Keratinocyte (primary cell): ENCODE results near the gene TMEM169. TPM values are rescaled to one million over a fixed set of nuclear protein-coding genes. Genes with fewer than 3 reads are reported as not detected.

ENCODE experiments used
- DNase-seq: peaks from one replicate; pipeline ENCODE4 v3.0.0-alpha.2; 2011; ENCODE audit warnings: low read depth, missing footprints, low spot score
- FAIRE-seq: peaks from 2 replicates; lab custom pipeline; 2011; peaks lifted over from hg19 to GRCh38; lab: Jason Lieb, UNC
- H2AFZ ChIP-seq: 2 replicates; pipeline ENCODE4 v1.6.0; 2012; ENCODE audit warnings: low read length, control low read depth, inconsistent platforms; ENCODE audit not compliant: control insufficient read depth
- H3K27ac ChIP-seq: 2 replicates; pipeline ENCODE4 v1.5.1; 2011; ENCODE audit warnings: low read length; ENCODE audit not compliant: control insufficient read depth, insufficient read depth
- H3K27me3 ChIP-seq: 3 replicates; pipeline ENCODE4 v1.6.0; 2011; ENCODE audit warnings: low read length; ENCODE audit not compliant: control insufficient read depth, insufficient read depth; ENCODE audit errors: extremely low read depth
- H3K36me3 ChIP-seq, 2 experiments: 2 replicates in 1 of 2; 3 replicates in 1 of 2; pipeline ENCODE4 v1.5.1; 2011; ENCODE audit warnings: low read length in 2 of 2, mild to moderate bottlenecking in 1 of 2; ENCODE audit not compliant: control insufficient read depth in 2 of 2, insufficient read depth in 2 of 2; ENCODE audit errors: extremely low read depth in 1 of 2
- H3K4me1 ChIP-seq: 3 replicates; pipeline ENCODE4 v1.5.1; 2011; ENCODE audit warnings: low read length; ENCODE audit not compliant: control insufficient read depth, insufficient read depth; ENCODE audit errors: extremely low read depth
- H3K4me2 ChIP-seq: 3 replicates; pipeline ENCODE4 v1.6.0; 2011; ENCODE audit warnings: low read depth, low read length; ENCODE audit not compliant: control insufficient read depth, insufficient read depth; ENCODE audit errors: extremely low read depth
- H3K4me3 ChIP-seq, 3 experiments: fragments of 200-600 bp in 1 of 3; sonication (generic) in 1 of 3; 2 replicates in 2 of 3; 3 replicates in 1 of 3; pipeline ENCODE4 v1.5.1; 2011 to 2016; ENCODE audit warnings: low read length in 3 of 3, mild to moderate bottlenecking in 3 of 3, control low read depth in 2 of 3, inconsistent platforms in 1 of 3, low read depth in 1 of 3, mixed read lengths in 1 of 3, mixed run types in 1 of 3, moderate library complexity in 1 of 3; ENCODE audit not compliant: control insufficient read depth in 2 of 3, insufficient read depth in 2 of 3; ENCODE audit errors: extremely low read depth in 1 of 3
- H3K79me2 ChIP-seq: 2 replicates; pipeline ENCODE4 v1.6.0; 2012; ENCODE audit warnings: low read length; ENCODE audit not compliant: control insufficient read depth, insufficient read depth
- H3K9ac ChIP-seq: 3 replicates; pipeline ENCODE4 v1.6.0; 2011; ENCODE audit warnings: low read length; ENCODE audit not compliant: control insufficient read depth, insufficient read depth; ENCODE audit errors: extremely low read depth
- H3K9me1 ChIP-seq: 3 replicates; pipeline ENCODE4 v1.6.0; 2011; ENCODE audit warnings: low read length; ENCODE audit not compliant: control insufficient read depth, insufficient read depth; ENCODE audit errors: extremely low read depth
- H3K9me3 ChIP-seq: 2 replicates; pipeline ENCODE4 v1.5.1; 2012; ENCODE audit warnings: low read depth, low read length; ENCODE audit not compliant: control insufficient read depth
- H4K20me1 ChIP-seq: 3 replicates; pipeline ENCODE4 v1.6.0; 2011; ENCODE audit warnings: low read length; ENCODE audit not compliant: control insufficient read depth, insufficient read depth; ENCODE audit errors: extremely low read depth
- CTCF ChIP-seq, 3 experiments: IDR thresholded peaks in 1 of 3; conservative IDR thresholded peaks in 1 of 3; optimal IDR thresholded peaks in 1 of 3; 2 replicates in 2 of 3; 3 replicates in 1 of 3; pipeline versions ENCODE3 to v1.5.1; 2011; ENCODE audit warnings: low read length in 3 of 3, mild to moderate bottlenecking in 3 of 3, moderate library complexity in 2 of 3, control low read depth in 1 of 3, inconsistent platforms in 1 of 3; ENCODE audit not compliant: insufficient read depth in 2 of 3; ENCODE audit errors: extremely low read depth in 1 of 3
- EZH2 ChIP-seq: IDR thresholded peaks from one replicate; pipeline ENCODE4 v1.6.1; 2012; ENCODE audit warnings: inconsistent platforms, mild to moderate bottlenecking, low read length, moderate library complexity
- dilution Hi-C: fragments of 300-500 bp; cut with MboI; formaldehyde crosslinking; loops from one replicate; pipeline ENCODE4 v1.7.0; 2020; ENCODE audit warnings: low sequenced_read_pairs; ENCODE audit not compliant: extremely low pct_ligation_motif_present
- polyA plus RNA-seq, 5 experiments: library from polyadenylated mRNA; depleted of rRNA in 3 of 5; stranded (reverse) in 3 of 5; stranded (forward) in 1 of 5; unstranded in 1 of 5; fragments of >200 nt; gene quantifications; 1 replicate in 1 of 5; 2 replicates in 3 of 5; 3 replicates in 1 of 5; pipeline versions ENCODE4 v1.2.1 to v1.2.3, GENCODE V29; 2011 to 2012; ENCODE audit warnings: missing spikeins in 2 of 5, low read depth in 1 of 5, low replicate concordance in 1 of 5

The TMEM169 gene
- polyA plus RNA-seq, 1 donor (not counting 4 experiments of a cell fraction or from before 2014, with no cell fraction given), result not detected

GRCh38 chr2:216094701-216095100 lies 13.0 kb downstream of the TMEM169 start:
- Histone ChIP-seq H3K4me3 (no peak overlapping the region), H2AFZ (no peak overlapping the region), H4K20me1 (no peaks in the 10 kb centered on the region), H3K4me1 (no peaks in the 10 kb centered on the region), H3K79me2 (no peaks in the 10 kb centered on the region), H3K9me3 (no peaks in the 10 kb centered on the region), H3K27ac (no peak overlapping the region), H3K9ac (no peak overlapping the region), H3K9me1 (no peaks in the 10 kb centered on the region), H3K27me3 (no peaks in the 10 kb centered on the region), H3K36me3 (no peaks in the 10 kb centered on the region), H3K4me2 (no peak overlapping the region)
- dilution Hi-C loops, result no loop called here
- DNase-seq (no peak), FAIRE-seq (no peak)
- TF ChIP-seq CTCF (optimal IDR thresholded peaks at IDR 0.05 in 1 of 3, IDR thresholded peaks at IDR 0.05 in 1 of 3, conservative IDR thresholded peaks at IDR 0.05 in 1 of 3; ENCODE audit: extremely low read depth in 1 of 3, insufficient read depth in 2 of 3, low read length in 3 of 3), result no peak
- TF ChIP-seq EZH2, result no peak

GRCh38 chr2:216098421-216099334 lies 17.0 kb downstream of the TMEM169 start:
- H3K27me3 ChIP-seq, result no peaks in the 10 kb centered on the region
- dilution Hi-C loops, result no loop called here

More at GRCh38 chr2:216098421-216099334, 17.0 kb downstream of the TMEM169 start:
- no peaks in the 10 kb centered on the region for H3K36me3 ChIP-seq
- FAIRE-seq, result no peak
- no peak for TF ChIP-seq EZH2
- TF ChIP-seq CTCF (optimal IDR thresholded peaks at IDR 0.05 in 1 of 3, IDR thresholded peaks at IDR 0.05 in 1 of 3, conservative IDR thresholded peaks at IDR 0.05 in 1 of 3; ENCODE audit: extremely low read depth in 1 of 3, insufficient read depth in 2 of 3, low read length in 3 of 3), result no peak
- no peaks in the 10 kb centered on the region for H3K4me1 ChIP-seq
- no peaks in the 10 kb centered on the region for H3K9me3 ChIP-seq
- H4K20me1 ChIP-seq, result no peaks in the 10 kb centered on the region
- no peaks in the 10 kb centered on the region for H3K79me2 ChIP-seq
- no peaks in the 10 kb centered on the region for H3K9me1 ChIP-seq
- no peak overlapping the region for H2AFZ ChIP-seq
- no peak overlapping the region for H3K27ac ChIP-seq
- H3K9ac ChIP-seq, result no peak overlapping the region
- no peak overlapping the region for H3K4me2 ChIP-seq
- DNase-seq, result no peak
- no peak overlapping the region for H3K4me3 ChIP-seq
